GM18870 (cell line): ENCODE measurements around the gene PLCB1.
"Not testable (repeated sequence)": the region's sequence is repeated elsewhere in the genome, so short reads cannot be mapped to it uniquely, and the experiment has no call there.

Experiments
- ATAC-seq: cut with Tn5 transposase; IDR thresholded peaks from one replicate; pipeline ENCODE4 v1.9.1; 2021; ENCODE audit warnings: moderate library complexity; ENCODE audit not compliant: unreplicated experiment

The PLCB1 gene

DNA sequence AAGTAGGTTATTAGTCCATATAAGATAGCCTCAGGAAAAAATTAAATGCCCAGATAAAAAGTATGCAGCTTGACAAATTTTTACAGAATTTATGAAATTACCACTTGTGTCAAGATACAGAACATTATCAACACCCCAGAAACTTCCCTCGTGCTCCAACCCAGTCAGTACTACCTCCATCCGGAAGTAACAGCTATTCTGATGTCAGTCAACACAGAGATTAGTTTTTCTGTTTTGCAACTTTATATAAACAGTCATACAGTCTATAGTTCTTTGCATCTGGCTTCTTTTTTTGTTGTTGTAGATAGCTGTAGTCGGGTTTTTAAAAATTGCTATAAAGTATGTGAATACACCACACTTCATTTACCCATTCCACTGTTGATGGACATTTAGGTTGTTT, 721.1 kb downstream of the PLCB1 start:
- ATAC-seq = not testable (repeated sequence)

DNA sequence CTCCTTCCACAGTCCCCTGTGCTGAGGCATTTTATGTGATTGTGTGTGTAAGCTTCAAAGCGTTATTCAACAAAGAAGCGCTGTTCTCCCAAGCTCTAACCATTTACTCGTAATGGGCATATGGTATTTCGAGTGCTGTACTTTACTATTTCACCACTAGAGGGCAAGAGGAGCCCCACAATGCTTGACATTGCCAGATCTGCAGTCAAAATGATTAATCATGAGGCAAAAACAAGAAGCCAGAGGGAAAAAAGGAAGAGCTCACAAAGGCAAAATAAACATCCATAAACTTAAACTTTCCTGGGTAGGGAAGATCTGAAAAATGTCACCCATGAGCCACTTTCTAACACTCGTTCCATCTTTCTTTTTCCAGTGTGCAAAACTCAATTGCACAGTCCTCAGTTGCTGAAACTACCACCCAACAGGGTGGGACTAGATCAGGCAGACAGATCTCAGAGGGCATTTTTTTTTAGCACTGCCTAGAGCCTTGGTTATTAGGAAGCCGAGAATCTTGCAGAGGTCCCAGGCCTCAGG, 721.8 kb downstream of the PLCB1 start:
- peak; percentile 87 for ATAC-seq

DNA sequence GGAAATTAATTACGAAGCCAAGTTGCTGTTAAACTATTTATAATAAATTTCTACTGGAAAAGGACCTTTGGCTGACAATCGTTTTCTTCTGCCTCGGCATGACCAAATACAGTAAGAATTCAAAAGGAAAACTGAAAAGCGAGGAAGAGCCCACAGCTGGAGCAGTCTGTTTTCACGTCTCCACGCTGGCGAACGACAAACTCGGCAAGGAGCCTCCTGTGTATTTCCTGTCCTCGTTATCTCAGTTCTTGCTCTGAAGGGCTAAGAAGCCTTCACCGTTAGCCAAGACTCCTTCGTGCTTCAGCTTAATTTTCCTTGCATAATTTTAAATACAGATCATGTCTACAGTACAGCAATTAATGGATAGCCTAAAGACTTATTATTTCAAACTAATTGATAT, 722.5 kb downstream of the PLCB1 start:
- no peak for ATAC-seq

DNA sequence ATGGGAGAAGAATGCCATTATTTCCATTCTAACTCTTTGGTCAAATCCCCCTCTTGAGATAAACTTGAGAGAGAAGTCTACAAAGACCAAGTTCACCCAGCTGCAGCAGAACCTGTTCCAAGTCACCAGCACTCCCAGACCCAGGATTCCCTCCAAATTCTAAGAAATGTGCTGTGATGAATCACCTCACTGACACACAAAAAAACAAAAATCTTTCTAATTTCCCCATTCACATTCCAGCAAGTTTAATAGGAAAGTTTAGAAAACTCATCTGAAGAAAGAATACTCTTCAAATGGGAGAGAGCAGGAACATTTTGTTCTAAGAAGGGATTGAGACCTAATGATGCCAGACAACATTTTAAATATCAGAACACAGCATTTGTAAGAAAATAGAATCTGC, 723.2 kb downstream of the PLCB1 start:
- ATAC-seq = no peak

DNA sequence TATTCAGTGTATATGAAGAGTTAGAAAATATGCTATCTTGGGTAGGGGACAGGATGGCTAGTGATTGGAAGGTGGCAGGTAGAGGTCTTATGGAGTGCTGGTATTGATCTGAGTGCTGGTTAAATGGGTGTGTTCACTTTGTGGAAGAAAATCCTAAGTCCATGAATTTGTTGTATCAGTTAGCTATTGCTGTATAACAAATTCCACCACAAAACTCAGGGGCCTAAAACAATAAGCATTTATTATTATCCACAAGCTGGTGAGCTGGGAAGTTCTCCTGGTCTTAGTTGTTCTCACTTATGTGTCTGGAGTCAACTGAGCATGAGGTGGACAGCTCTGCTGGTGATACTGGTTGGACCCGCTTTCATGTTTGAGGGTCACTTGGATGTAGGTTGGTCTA, 724.6 kb downstream of the PLCB1 start:
- no peak for ATAC-seq

DNA sequence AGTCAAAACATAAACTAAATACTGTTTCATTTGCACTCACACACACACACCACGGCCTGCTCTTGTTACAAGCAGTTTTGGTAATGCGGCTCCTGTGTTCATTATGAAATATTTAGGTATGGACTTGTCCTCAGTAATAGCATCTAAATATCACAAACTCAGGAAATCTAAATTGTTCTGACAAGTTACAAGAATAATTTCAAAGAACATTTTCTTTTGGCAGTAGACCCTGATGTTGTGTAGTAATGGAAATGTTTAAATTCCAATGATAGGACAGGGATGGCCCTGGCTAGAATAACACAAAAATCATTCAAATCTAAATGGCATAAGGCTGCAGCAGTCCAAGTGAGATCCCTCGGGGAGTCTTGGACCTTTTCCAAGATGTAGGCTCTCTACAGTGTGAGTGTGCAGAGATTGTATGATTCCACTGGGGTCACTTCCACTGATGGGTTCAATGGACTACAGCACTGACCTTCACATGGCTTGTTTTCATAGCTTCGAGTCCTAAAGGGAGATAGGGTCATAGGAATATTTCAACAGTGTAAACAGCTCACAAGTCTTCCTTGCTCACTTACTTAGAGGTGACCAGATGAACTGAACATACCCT, 726.2 kb downstream of the PLCB1 start:
- no peak for ATAC-seq

DNA sequence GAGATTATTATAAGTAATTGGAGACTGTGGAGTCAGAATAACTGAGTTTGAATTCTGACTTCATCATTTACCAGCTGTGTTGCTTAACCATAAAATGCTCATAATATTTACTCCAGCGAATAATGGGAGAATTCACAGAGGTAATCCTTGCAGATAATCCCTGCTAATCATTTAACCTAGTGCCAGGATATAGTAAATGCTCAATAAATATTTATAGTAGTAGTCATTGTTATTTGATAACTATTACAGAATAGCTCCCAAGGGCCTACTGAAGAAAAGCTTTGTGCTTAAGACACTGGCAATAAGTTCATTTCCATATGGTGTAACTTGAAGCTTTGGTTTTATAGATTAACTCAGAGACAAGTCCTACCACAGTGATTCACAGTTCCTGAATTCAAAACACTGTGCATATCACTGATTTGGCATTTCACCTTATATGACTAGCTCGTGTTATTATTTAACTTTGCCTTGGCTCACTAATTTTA, 728.0 kb downstream of the PLCB1 start:
- ATAC-seq = peak; percentile 90

DNA sequence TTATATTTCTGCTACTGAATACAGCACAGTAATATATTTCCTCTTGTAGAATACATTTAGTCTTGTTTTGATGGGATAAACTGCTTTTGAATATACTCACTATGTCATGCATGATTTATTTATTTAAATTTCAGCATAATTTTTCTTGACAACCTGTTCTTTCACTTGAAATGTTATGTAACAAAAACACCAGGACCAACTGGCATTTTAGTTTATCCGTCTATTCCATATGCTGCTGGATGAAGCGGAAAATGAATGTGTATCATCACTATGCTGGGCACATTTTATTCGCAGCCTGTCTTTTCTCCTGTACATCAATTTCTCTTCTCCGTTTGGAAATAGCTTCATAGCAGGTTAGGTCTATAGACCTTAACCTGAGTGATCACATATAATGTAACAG, 730.0 kb downstream of the PLCB1 start:
- ATAC-seq = no peak

DNA sequence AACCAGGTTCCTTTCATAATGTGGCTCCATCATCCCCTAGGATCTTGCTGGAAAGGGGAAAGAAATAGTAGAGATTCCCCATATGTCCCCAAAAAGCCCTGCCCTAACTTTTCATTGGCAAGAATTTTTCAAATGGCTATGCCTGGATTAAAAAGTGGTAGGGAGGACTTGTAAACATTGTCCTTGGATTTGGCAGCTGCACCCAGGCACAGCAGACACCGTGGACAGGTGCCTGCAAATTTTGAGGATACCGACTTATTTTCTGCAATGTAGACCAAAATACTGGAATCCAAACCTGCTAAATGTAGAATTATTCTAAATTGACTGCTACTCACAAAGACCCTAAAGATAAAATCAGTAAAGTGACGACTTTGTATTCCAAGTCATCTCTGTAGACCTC, 733.6 kb downstream of the PLCB1 start:
- no peak for ATAC-seq

DNA sequence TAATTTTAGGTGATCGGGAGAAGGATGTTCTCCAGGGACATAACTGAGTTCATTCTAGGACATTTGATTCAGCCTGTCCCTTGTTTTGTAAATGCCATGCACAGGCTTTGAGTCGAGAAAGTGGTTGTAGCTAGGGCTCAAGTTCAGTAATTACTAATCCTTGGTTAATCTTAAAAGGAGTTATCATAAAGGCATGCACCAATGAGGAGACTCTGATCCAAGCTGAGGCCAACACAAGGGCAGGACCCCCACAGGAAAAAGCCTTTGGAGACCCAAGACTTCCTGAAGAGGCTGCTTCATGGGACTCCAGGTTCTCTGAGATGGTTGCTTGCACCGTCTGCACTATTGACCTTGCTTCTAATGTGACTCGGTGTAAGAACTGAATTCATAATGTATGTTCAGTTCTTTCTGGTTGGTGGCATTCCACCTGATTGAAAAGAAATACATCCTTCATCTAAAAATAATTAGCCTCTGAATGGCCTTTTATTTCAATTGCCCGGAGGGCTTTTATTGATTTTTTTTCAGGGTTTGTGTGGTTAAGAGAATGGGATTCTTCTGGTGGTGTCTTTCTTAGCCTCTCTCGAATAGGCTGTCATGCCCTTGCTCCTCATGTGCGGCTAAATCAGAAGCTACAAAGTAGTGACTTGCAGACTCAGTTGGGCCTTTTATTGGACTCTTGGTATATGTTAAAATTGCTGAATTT, 735.1 kb downstream of the PLCB1 start:
- no peak for ATAC-seq

DNA sequence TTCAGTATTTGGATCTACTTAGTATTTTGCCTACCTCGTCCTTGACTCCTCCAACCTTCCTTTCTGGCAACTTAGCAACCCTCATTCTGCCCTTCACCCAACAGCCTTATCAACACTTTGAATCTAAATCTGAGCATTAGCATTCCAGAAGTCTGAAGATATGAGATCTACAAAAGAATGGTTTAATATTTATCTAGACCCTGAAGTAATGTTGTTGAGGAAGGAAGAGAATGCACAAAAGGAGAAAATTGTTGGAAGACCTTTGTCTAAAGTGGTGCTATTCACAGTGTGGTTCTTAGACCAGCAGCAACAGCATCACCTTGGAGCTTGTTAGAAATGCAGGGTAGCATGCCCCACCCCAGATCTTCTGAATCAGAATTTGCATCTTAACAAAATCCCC, 738.6 kb downstream of the PLCB1 start:
- ATAC-seq = no peak

DNA sequence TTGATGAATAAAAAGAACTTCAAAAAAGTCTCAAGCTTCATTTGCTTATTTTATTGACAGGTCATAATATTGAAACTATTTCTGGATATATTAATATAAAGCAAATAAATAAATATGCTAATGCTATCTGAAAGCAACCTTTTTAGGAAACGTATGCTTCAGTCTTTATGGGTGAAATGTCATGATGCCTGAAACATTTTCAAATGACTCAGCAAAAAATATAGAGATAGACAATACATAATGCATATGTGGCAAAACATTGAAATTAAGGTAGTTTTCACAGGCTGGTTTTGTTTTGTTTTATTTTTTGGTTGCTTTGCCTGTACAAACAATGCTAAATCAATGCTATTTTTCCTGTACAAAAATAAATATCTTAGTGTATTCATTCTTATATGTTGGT, 742.4 kb downstream of the PLCB1 start:
- ATAC-seq = no peak

DNA sequence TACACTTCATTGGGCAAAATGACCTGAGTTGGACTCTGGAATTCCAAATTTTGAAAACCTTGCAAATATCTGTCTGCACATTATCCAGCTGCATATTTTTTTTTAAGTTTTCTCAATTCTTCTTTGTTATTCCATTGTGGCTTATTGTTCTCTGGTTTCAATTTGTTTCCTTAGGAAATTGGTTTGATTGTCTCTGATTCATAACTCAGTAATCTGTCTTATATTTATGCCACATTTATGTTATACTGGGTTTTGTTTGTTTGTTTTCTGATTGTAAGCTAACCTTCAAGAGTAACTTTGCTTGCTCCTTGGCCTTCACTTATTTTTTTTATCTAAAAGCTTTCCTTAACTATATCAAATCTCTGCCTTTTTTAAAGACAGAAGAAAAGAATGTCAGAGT, 743.5 kb downstream of the PLCB1 start:
- no peak for ATAC-seq

DNA sequence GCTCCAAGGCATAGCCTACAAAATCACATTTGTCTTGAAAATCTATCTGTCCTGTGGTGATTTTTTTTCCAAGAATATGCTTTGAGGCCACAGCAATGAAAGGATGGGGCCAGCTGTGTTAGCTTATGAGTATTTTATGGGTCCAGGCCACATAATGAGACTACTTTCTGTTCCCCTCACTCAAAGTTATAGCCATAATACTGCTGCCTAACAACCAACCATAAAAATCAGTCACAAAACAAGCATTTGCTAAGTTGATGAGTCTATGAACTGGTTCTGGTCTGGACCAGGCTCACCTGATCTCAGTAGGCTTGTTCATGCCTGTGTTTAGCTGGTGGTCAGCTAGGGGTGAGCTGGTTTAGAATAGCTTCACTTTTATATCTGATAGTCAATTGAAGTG, 744.3 kb downstream of the PLCB1 start:
- ATAC-seq = no peak

DNA sequence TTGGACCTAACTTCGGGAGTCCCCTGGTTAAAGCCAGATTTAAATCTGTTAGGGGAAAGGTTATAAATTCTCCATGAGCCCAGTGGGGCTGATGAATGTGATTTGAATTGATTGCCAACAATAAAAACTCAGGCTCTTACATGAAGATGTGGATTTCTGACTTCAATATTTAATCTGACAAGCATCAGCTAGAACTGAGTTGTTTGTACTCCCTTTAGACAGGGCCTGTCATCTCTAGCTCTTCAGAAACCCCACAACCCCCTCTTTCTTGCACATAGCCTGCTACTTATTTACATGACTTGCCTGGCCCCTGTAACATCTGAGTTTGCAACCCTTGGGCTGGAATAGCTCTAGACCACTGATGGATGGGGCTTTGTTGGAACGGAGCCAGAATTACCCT, 745.2 kb downstream of the PLCB1 start:
- ATAC-seq = no peak

DNA sequence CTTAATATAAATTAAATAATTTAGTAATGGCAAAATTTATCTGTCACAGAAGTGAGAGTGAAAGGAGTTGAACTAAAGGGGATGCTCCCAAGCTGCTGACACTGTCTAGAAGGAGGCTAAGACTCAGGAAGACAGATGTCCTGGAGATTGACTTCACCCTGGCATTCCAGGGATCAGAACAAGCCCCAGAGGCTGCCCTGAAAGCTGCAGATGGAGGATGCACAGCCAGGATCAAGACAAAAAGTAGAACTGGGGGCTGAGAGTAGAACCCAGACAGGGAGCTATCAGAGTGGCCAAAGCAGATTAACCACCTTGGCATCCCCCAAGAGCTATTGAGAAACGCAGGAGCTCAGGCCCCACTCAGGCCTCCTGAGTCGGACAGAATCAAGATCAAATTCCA, 747.6 kb downstream of the PLCB1 start:
- ATAC-seq = no peak

DNA sequence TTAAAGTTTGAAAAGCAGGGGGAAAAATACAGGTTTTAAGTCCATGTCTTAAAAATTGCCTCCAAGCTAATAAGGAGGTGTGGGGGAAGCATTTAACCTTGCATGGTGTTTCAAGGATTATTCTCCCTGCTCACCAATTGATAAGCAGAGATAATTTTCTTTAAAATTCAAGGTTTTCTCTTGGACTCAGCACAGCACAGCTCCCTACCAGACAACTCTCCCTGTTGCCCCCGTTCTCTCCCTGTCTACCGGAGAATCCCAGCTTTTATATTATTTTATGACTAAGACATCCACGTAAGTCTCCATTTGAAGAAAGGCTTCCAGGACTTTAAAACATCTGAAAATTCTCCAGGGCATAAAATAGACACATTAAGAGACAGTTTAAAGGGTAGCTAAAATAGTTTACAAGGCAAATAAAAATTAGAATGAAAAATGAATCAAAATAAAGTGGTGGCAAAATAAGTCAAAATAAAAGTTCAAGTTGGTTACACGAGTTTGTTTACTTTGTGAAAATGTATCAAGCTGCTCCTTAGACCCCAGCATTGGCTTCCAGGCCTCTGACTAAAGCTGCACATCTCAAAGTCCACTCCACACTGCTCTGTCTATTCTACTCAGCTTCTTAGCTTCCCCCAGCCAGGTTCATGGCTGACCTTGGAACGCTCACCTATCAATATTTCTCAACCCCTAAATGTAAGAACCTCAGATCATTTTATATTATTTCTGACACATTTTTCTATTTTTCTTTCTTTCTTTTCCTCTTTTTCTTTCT, 748.2 kb downstream of the PLCB1 start:
- no peak for ATAC-seq

DNA sequence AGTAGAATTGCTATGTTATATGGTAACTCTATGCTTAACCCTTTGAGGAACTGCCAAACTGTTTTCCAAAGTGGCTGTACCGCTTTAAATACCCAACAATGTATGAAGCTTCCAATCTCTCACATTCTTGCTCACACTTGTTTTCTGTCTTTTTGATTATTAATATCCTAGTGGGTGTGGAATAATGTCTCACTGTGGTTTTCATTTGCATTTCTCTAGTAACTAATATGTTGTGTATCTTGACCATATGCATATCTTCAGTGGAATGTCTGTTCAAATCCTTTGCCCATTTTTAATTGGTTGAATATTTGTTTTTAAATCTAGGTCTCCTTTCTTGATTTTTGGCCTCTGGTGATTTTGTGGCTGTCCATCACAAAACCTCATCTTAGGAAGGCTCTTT, 759.0 kb downstream of the PLCB1 start:
- no peak for ATAC-seq

DNA sequence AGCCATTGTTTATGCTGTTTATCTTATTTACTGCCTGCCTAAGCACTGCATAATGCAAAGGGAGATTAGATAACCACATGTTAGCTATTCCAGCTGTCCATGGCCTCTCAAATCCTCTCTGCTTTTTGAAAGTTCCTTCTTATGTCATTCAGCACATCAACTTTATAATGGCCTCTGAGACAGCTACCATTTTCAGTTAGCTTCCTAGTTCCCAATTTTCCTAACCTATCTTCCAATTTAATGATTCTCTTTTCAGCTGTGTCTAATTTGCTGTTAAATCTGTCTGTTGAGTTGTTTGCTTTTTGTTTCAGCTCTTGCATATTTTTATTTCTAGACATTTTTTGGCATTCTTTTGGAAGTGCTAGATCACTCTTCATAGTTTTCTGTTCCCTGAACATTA, 763.4 kb downstream of the PLCB1 start:
- no peak for ATAC-seq

DNA sequence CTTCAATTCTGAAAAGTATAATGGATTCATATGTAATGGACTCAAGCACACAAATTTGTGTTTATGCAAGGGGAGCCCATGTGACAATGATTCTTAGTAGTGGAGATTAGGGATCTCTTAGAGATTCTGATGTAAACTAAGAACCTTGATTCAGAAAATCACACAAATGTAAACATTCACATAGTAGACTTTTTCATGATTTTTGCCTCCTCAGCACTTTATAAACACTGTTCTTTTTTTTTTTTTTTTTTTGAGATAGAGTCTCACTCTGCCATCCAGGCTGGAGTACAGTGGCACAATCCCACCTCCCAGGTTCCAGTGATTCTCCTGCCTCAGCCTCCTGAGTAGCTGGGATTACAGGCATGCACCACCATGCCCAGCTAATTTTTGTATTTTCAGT, 766.8 kb downstream of the PLCB1 start:
- ATAC-seq = no peak

DNA sequence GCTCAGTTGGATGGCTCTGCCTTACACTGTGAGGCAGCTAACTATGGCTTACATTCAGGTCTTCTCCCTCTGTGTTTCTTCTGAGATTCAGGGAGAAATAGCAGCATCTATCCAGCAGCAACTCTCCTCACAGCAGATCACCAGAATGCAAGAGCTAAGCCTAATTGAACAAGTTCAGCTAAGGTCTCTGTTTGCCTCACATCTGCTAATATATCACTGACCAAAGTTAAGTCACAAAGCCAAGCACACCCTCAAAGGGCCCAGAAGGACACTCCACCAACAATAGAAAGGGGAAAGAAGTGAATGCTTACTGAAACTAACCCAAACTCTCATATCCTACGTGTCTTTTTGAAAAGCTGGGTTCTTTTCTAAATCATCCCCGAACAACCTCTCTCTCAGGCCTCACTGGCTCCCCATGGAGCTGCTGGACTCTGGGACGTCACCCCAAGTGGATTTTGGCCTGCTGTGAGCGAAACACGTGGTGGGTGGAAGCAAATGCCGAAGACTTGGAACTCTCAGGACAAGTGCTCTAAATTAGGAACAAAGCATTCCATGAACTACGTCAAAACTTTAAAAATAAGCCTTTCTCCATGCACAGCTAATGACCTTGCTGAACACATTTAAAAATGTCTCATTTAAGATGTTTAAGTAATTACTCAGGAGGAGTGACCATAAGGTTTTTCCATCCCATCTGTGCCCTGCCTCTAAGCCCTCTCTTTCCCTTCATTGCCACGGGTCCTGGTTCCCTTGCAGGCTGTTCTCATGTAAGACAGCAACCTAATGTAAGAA, 769.4 kb downstream of the PLCB1 start:
- no peak for ATAC-seq
